Nephron (organoid): ENCODE data around the gene MTA2.
"Not testable (repeated sequence)": the region's sequence is repeated elsewhere in the genome, so short reads cannot be mapped to it uniquely, and the experiment has no call there.

Source experiments
- H3K27ac Mint-ChIP-seq, 3 experiments: 2 replicates each; pipeline ENCODE4 v1.8.0; 2020; ENCODE audit warnings: mixed read lengths in 3 of 3, mild to moderate bottlenecking in 2 of 3, moderate library complexity in 1 of 3
- H3K27me3 Mint-ChIP-seq: 2 replicates; pipeline ENCODE4 v1.8.0; 2021; ENCODE audit warnings: low read depth, mild to moderate bottlenecking, moderate library complexity, mixed read lengths
- H3K36me3 Mint-ChIP-seq: 2 replicates; pipeline ENCODE4 v1.8.0; 2020; ENCODE audit warnings: low read depth, mixed read lengths
- H3K4me1 Mint-ChIP-seq: 2 replicates; pipeline ENCODE4 v1.8.0; 2020; ENCODE audit warnings: mixed read lengths
- H3K4me3 Mint-ChIP-seq, 3 experiments: 2 replicates each; pipeline ENCODE4 v1.8.0; 2020; ENCODE audit warnings: mild to moderate bottlenecking in 3 of 3, mixed read lengths in 3 of 3, moderate library complexity in 2 of 3
- H3K9me3 Mint-ChIP-seq: 2 replicates; pipeline ENCODE4 v1.8.0; 2020; ENCODE audit warnings: mixed read lengths
- CTCF ChIP-seq, 3 experiments: fragments of 200-600 bp; sonication (generic); IDR thresholded peaks; one replicate each; pipeline ENCODE4 v1.5.0; 2021; ENCODE audit warnings: antibody characterized with exemption in 3 of 3; ENCODE audit not compliant: unreplicated experiment in 3 of 3

The MTA2 gene

GRCh38 chr11:62575156-62575555, 26.5 kb downstream of the MTA2 start:
- Mint-ChIP-seq H3K27me3 (no peaks in the 10 kb centered on the region), H3K4me3 (peak overlapping the region; percentile 97 to 100 (median 97)), H3K9me3 (no peaks in the 10 kb centered on the region), H3K36me3 (peaks cover 49% of the 10 kb centered on the region), H3K4me1 (peaks cover 56% of the 10 kb centered on the region), H3K27ac (peak overlapping the region; percentile 97 to 99 (median 97))
- TF ChIP-seq CTCF (IDR thresholded peaks at IDR 0.05; ENCODE audit: unreplicated experiment in 3 of 3): no peak

GRCh38 chr11:62574363-62575071, 27.1 kb downstream of the MTA2 start:
- Mint-ChIP-seq H3K9me3 (no peaks in the 10 kb centered on the region), H3K36me3 (peaks cover 54% of the 10 kb centered on the region)

GRCh38 chr11:62573592-62574362, 27.9 kb downstream of the MTA2 start, which contains the start of gene EEF1G:
Gene EEF1G, minus strand, starts transcription at chr11:62573891. Its CDS starts 49 bp downstream, at chr11:62573842.
- H3K4me1 Mint-ChIP-seq: peaks cover 56% of the 10 kb centered on the region
- TF ChIP-seq CTCF (IDR thresholded peaks at IDR 0.05; ENCODE audit: unreplicated experiment in 3 of 3): no peak
- H3K4me3 Mint-ChIP-seq: peak within 1 kb of the TSS; percentile 97 to 100 (median 97)
- no peaks in the 10 kb centered on the region for H3K9me3 Mint-ChIP-seq
- H3K36me3 Mint-ChIP-seq: peaks cover 59% of the 10 kb centered on the region
- peak within 1 kb of the TSS; percentile 97 to 99 (median 97) for H3K27ac Mint-ChIP-seq
- H3K27me3 Mint-ChIP-seq: no peaks in the 10 kb centered on the region

More at GRCh38 chr11:62574363-62575071, 27.1 kb downstream of the MTA2 start:
- H3K27me3 Mint-ChIP-seq: no peaks in the 10 kb centered on the region
- no peak for TF ChIP-seq CTCF (IDR thresholded peaks at IDR 0.05; ENCODE audit: unreplicated experiment in 3 of 3)
- H3K4me1 Mint-ChIP-seq: peaks cover 56% of the 10 kb centered on the region
- peak overlapping the region; percentile 97 to 99 (median 97) for H3K27ac Mint-ChIP-seq
- peak overlapping the region; percentile 97 to 100 (median 97) for H3K4me3 Mint-ChIP-seq

GRCh38 chr11:62573006-62573591, 28.6 kb downstream of the MTA2 start:
- H3K4me1 Mint-ChIP-seq: peaks cover 56% of the 10 kb centered on the region
- TF ChIP-seq CTCF (IDR thresholded peaks at IDR 0.05; ENCODE audit: unreplicated experiment in 3 of 3): no peak
- H3K27me3 Mint-ChIP-seq: no peaks in the 10 kb centered on the region
- H3K9me3 Mint-ChIP-seq: no peaks in the 10 kb centered on the region
- peak overlapping the region; percentile 97 to 99 (median 97) for H3K27ac Mint-ChIP-seq
- peak overlapping the region; percentile 97 to 100 (median 97) for H3K4me3 Mint-ChIP-seq
- peaks cover 64% of the 10 kb centered on the region for H3K36me3 Mint-ChIP-seq

- H3K4me3 Mint-ChIP-seq: peak overlapping the region; percentile 97 to 100 (median 97)
- peaks cover 65% of the 10 kb centered on the region for H3K36me3 Mint-ChIP-seq
- no peak for TF ChIP-seq CTCF (IDR thresholded peaks at IDR 0.05; ENCODE audit: unreplicated experiment in 3 of 3)
- H3K4me1 Mint-ChIP-seq: peaks cover 54% of the 10 kb centered on the region
- H3K27me3 Mint-ChIP-seq: no peaks in the 10 kb centered on the region
- no peaks in the 10 kb centered on the region for H3K9me3 Mint-ChIP-seq
- peak overlapping the region; percentile 31 to 97 (median 97) for H3K27ac Mint-ChIP-seq
Measured at GRCh38 chr11:62572431-62572830, 29.2 kb downstream of the MTA2 start.

GRCh38 chr11:62571493-62571892, 30.2 kb downstream of the MTA2 start:
- Mint-ChIP-seq H3K4me1 (peaks cover 46% of the 10 kb centered on the region), H3K27ac (peak overlapping the region in 1 of 3 experiments; percentile 34), H3K36me3 (peaks cover 65% of the 10 kb centered on the region), H3K4me3 (peak overlapping the region; percentile 28 to 97 (median 57))
- not testable (repeated sequence) for H3K9me3 Mint-ChIP-seq, H3K27me3 Mint-ChIP-seq

- H3K4me3 Mint-ChIP-seq: peak overlapping the region; percentile 31 to 67 (median 57)
- not testable (repeated sequence) for H3K9me3 Mint-ChIP-seq, H3K27me3 Mint-ChIP-seq
- peaks cover 68% of the 10 kb centered on the region for H3K36me3 Mint-ChIP-seq
- H3K4me1 Mint-ChIP-seq: peaks cover 46% of the 10 kb centered on the region
- peak overlapping the region in 1 of 3 experiments; percentile 38 for H3K27ac Mint-ChIP-seq
Measured at GRCh38 chr11:62570903-62571302, 30.8 kb downstream of the MTA2 start.
